Hematopoietic multipotent progenitor cell (in vitro differentiated cells): ENCODE data around the gene TRAM2. TPM values are rescaled to one million over a fixed set of nuclear protein-coding genes. Genes with fewer than 3 reads are reported as not detected.

ENCODE experiments used
- DNase-seq, 3 donors: peaks; one replicate each; pipeline ENCODE4 v3.0.0-alpha.2; 2011 to 2015; ENCODE audit warnings: low read depth in 2 of 3, low spot score in 2 of 3
- total RNA-seq: library from RNA; depleted of rRNA; stranded (reverse); fragments of >200 nt; gene quantifications from one replicate; pipeline ENCODE4 v1.2.3, GENCODE V29; 2012

Gene TRAM2
- total RNA-seq, 1 donor = 8.6 TPM

- no peak for DNase-seq
Observed at GRCh38 chr6:52595000-52595795, 18.3 kb upstream of the TRAM2 start.

GRCh38 chr6:52594221-52594620 lies 17.4 kb upstream of the TRAM2 start:
- DNase-seq = no peak

DNA sequence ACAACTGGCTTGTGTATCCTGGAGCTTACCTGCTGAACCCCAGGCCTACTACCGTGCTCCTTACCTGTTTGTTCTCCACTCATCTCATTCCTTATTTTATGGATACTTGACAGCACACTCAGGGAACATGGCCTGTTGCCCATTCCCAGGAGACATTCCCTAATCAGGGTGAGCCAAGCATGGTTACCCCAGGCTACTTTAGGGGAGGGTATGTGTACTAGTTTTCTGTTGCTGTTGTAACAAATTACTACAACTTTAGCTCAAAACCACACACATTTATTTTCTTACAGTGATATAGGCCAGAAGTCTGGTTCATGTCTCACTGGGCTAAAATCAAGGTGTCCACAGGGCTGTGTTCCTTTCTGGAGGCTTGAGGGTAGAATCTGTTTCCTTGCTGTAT lies 15.0 kb upstream of the TRAM2 start:
- DNase-seq = no peak

GRCh38 chr6:52590152-52590891 lies 13.5 kb upstream of the TRAM2 start:
- DNase-seq = no peak

DNA sequence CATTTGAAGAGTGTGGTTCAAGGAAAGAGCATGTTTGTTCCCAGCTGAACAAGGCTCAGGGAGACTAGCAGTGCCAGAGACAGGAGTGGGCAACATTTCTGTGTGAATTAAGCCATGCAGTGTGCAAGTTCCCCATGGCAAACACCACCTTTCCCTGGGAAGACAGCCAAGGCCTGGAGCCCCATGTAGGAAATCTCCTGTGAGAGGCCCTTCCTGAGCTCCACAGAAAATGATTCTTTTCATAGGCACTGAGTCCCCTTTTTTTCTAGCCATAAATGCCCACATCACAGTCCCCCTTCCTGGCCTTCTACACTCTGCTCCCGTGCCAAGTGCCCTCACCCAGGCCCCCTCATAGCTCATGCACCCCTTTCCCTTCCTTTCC lies 11.8 kb upstream of the TRAM2 start:
- no peak for DNase-seq

GRCh38 chr6:52588087-52588709 lies 11.3 kb upstream of the TRAM2 start:
- DNase-seq = no peak

DNA sequence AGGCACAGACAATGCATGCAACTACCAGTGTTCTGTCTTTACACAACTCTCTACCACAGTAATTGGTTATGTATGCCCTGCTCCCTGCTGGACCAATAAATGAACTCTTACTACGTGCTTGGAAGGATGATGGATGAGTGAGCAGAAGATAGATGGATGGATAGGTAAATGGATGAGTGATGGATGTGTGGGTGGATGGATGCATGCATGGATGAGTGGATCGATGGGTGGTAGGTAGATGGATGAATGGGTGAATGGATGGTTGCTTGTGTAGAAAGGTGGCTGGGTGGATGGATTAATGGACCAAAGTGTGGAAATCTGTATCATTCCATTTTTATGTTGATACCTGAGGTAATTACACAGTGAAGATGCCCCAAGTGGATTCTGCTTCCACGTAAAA lies 10.1 kb upstream of the TRAM2 start:
- DNase-seq = no peak

GRCh38 chr6:52584203-52584602 lies 7.3 kb upstream of the TRAM2 start:
- no peak for DNase-seq

GRCh38 chr6:52582996-52583395 lies 6.1 kb upstream of the TRAM2 start:
- no peak for DNase-seq

GRCh38 chr6:52582446-52582845 lies 5.6 kb upstream of the TRAM2 start:
- no peak for DNase-seq

GRCh38 chr6:52580905-52581304 lies 4.0 kb upstream of the TRAM2 start:
- DNase-seq = no peak

- no peak for DNase-seq
Observed at GRCh38 chr6:52579006-52579660, 2.3 kb upstream of the TRAM2 start.

- peak in 1 of 3 donors; percentile 27 for DNase-seq
Observed at GRCh38 chr6:52577778-52578463, 1.1 kb upstream of the TRAM2 start.

DNA sequence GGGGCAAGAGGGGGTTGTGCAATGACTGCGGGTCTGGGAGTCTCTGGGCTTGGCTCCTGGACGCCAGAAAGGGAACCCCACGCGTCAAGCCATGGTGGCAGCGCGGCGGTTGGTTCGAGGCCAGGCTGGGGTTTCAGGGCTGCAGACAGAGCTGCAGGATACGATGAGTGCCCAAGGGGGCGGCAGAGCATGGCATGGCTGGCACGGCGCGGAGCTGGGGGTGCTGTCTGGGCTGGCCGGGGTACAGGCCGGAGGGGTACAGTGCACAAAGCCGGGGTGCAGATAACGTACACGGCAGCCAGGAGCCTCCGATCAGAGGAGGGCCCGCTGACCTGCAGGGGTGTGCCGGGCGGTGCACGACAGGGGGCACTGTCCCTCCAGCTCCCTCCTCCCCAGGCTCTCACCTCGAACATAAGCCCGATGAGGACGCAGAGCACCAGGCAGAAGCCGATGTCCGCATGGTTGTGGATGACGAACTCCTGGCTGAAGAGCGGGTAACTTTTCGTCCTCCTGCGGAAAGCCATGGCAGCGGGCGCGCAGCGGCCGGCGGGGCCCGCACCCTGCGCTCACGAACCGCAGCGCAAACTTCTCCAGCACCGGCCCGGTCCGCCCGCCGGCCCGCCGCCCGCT lies 353 bp downstream of the TRAM2 start:
- peak; percentile 35 to 81 (median 74) for DNase-seq

- no peak for DNase-seq
Observed at GRCh38 chr6:52576054-52576391, 837 bp downstream of the TRAM2 start.

DNA sequence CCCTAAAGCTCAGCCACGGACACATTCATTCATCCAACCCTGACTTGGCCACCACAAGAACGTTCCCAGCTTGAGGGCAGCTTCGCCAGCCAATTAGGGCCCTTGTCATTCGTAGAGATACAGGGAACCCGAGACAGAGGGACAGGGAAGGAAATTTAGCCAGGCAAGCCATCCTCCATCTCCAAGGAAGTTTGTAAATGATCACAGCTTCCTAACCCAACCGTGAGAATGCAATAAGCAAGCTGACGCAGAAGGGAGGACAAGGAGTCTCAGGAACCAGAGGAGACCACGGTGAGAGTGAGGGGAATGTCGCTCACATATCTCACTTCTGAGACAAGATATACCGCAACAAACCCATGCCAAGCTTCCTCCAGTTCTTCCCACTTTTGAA lies 1.4 kb downstream of the TRAM2 start:
- no peak for DNase-seq

GRCh38 chr6:52574709-52575501 lies 2.0 kb downstream of the TRAM2 start:
- peak; percentile 13 to 77 (median 68) for DNase-seq

DNA sequence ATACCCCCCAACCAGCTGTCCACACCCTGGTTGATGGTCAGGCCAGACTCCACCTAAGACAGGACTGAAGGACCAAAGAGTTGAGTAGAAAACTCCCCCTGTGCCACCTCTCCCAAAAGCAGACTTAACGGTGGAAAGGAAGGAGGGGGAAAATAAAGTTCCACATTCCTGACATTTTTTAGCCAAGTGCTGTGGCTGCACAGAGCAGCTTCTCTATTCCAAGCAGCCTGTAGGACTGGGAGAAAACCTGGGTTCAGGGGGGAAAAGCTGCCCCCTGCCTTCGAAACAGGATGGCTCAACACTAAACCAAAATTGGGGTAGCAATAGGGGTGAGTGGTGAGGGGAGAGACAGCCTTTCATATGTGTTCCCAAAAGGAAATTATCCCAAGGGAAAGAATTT lies 3.6 kb downstream of the TRAM2 start:
- DNase-seq = no peak

DNA sequence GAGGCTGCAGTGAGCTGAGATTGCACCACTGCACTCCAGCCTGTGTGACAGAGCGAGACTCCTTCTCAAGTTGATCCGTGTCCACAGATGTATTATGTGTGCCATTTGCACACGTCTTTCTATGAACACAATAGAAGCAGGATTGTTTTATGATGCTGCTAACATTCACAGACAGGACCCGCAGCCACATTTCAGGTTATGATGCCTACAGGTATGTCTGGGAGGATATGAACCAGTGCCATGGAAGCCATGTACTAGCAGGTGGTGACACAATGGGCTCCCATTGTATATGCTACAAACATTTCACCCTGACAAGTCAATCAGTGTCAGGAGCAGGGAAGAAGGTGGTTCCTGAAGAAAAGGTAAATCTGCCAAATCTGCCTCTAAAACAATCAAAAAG lies 4.3 kb downstream of the TRAM2 start:
- DNase-seq = no peak
